Subcutaneous adipose tissue (tissue), 4 donors: ENCODE measurements around the gene MX1. TPM values are rescaled to one million over a fixed set of nuclear protein-coding genes. Genes with fewer than 3 reads are reported as not detected.

ENCODE experiments used
- total RNA-seq, 4 donors: library from RNA; depleted of rRNA; stranded (reverse); fragments of >200 nt; gene quantifications; one replicate each; pipeline ENCODE4 v1.1.0, GENCODE V29; 2016
- TF ChIP-seq, protein P1 (sequence below): fragments of 450-650 bp; IDR thresholded peaks from one replicate; pipeline ENCODE4 v1.5.1; 2016; ENCODE audit warnings: low read depth, mild to moderate bottlenecking, control low read depth, antibody characterized with exemption, moderate library complexity

MX1 gene
- total RNA-seq, 4 donors from 2014 or later = 12.6 to 47.5 (median 29.4) TPM

DNA sequence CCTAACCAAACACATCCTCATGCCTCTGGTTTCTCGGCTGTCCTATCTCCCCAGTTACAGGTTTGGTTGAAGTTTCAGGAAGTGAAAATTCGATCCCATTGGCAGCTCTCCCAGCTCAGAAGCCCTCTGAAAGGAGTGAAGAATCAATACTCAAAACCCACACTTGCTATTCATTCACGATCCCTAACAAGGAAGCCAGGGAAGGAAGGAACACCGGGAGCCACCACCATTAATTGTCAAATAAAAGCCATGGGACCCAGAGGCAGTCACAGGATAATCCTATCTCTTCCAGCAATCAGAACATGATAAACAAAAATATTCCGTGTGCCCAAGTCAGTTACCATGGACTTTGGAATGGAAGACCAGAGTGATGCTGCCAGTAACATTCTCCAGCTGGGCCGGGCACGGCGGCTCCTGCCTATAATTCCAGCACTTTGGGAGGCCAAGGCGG is 74.9 kb downstream of the MX1 start:
- TF ChIP-seq, protein P1, sequence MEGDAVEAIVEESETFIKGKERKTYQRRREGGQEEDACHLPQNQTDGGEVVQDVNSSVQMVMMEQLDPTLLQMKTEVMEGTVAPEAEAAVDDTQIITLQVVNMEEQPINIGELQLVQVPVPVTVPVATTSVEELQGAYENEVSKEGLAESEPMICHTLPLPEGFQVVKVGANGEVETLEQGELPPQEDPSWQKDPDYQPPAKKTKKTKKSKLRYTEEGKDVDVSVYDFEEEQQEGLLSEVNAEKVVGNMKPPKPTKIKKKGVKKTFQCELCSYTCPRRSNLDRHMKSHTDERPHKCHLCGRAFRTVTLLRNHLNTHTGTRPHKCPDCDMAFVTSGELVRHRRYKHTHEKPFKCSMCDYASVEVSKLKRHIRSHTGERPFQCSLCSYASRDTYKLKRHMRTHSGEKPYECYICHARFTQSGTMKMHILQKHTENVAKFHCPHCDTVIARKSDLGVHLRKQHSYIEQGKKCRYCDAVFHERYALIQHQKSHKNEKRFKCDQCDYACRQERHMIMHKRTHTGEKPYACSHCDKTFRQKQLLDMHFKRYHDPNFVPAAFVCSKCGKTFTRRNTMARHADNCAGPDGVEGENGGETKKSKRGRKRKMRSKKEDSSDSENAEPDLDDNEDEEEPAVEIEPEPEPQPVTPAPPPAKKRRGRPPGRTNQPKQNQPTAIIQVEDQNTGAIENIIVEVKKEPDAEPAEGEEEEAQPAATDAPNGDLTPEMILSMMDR = no peak

DNA sequence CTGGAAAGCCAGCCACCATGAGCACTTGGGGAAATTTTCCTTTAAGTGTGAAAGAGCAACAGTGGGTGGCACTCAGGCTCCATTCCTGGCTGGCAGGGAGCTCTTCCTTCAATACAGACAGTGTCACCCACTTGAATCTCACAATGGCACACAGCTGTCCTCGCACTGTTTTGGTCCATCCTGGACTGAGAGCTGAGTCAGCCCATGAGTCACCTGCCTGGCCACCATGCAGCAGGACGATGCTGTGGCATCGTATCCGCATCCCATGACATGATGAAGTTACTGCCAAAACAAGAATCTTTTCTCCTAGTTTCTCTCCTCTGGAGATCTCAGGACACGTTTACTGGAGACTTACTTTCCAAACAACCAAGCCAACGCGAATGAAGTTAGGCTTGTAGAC is 75.9 kb downstream of the MX1 start:
- TF ChIP-seq, protein P1 = no peak

DNA sequence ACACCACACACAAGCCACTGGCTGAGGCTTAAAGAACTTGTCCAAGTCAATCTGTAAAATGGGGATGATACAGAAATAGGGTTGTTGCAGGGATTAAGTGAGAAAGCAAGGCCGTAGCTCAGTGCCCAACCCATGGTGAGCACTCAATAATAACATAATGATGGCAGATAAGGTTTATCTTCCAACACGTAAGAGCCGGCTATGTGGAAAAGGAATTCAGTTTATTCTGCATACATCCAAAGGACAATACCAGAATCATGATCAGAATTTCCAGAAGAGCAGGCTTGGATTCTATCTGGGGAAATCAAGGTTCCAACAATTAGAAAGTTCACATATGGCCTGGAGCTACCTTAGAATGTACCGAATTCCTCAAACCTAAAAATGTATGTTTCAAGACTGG is 77.3 kb downstream of the MX1 start:
- TF ChIP-seq, protein P1 = no peak

DNA sequence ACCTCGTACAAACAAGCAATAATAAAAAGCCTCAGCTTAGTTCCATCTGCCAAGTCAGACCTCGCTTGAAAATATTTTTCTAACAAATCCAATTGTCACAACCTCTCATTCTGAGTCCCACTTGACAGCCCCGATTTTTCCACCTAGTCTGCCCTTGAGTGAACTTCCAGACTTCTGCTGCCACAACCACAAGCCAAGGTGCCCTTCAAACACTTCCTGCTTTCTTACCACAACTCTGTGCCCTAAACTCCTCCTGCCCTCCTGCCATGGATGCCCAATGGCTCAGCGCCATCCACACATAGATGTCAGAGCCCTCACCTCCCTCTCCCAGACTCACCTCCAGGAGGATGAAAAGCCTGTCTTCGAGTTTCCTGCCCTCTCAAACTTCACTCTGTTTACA is 78.0 kb downstream of the MX1 start:
- TF ChIP-seq, protein P1 = no peak

DNA sequence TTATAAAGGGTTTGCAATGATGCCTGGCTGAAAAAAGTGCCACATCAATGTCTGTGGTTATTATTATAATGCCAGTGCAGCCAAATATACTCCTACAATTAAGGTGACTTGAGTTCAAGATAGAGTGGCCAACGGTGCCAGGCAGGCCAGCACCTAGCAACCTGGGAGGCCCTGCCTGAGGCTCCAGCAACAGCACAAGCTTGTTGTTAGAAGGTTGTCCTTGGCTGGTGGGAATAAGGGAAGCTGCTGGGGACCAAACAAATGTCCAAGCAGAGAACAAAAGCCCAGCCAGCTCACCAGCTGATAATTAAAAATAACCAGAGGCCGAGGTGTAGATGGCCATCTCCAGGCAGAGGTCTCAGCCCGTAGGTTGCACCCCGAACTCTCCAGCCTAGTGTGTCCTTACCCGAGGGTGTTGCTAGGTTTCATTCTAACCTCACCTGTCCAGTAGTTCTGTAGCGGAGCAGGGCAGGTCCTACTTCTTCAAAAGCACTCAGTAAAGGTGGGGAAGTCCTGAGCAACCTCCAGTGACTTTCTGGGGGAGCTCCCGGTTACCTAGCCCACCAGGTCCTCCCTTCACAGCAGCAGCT is 80.1 kb downstream of the MX1 start:
- TF ChIP-seq, protein P1 = no peak

DNA sequence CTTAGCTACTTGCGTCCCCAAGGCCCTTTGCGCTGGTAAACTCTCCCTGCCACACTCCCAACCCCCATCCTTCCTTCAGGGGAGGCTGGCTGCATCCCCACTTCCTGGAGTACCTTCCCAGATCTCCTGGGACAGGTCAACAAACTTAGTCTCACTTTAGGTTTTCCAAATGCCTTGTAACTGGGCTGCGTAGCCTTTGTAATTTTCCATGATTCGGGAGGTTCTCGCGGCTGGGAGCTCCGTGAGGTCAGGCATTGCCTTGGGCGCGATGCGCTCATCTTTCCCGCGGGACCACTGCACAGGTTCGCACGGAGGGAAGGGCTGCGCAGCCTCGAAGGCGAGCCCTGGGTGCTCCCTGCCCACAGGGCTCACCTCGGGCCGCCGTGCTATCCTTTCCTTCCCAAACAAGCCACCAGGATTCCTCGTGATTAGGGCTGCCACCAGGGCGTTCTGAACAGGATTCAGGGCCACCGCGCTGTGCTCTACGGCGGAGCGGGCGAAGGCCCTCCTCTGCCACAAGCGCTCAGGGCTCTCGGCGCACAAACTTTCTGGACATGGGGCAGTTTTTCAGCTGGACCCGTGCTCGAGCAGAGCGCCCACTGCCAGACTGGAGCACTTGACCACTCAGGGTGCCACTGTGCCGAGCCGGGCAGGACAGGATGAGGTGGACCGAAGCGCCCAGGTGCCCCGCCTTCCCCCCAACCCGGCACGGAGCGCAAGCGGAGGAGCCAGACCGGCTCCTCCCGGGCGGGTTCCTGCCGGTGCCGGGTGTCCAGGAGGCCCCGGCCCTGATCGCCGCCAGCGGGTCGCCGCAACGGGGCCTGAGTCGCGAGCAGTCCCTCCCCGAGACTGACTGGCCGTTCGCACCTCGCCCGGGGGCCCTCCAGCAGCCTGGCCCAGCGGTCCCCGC is 80.8 kb downstream of the MX1 start:
- TF ChIP-seq, protein P1 = no peak
